HepG2 (cell line): Measurements from ENCODE around the gene TEKT5. TPM values are rescaled to one million over a fixed set of nuclear protein-coding genes. Genes with fewer than 3 reads are reported as not detected.
A peak's percentile ranks its signal among the peaks of the same experiment; 100 is the strongest.

Experiments
- ARID2 ChIP-seq: sonication (generic); formaldehyde crosslinking; IDR thresholded peaks from 2 replicates; pipeline ENCODE4 v1.8.1; 2022; ENCODE audit warnings: mild to moderate bottlenecking, missing genetic modification reagents, borderline replicate concordance
- BORCS8-MEF2B ChIP-seq: sonication (generic); formaldehyde crosslinking; IDR thresholded peaks from 2 replicates; pipeline ENCODE4 v1.8.0; 2022; ENCODE audit warnings: mild to moderate bottlenecking, missing genetic modification reagents
- CSRNP2 ChIP-seq: sonication (generic); formaldehyde crosslinking; conservative IDR thresholded peaks from 2 replicates; pipeline ENCODE4 v1.8.0; 2022; ENCODE audit warnings: low read depth, missing genetic modification reagents
- HMGXB4 ChIP-seq, 2 experiments: sonication (generic) in 1 of 2; formaldehyde crosslinking in 1 of 2; IDR thresholded peaks; 2 replicates each; pipeline versions ENCODE4 v1.4.0 to v1.6.1; 2018 to 2020; ENCODE audit warnings: missing genetic modification reagents in 2 of 2, borderline replicate concordance in 1 of 2, low read depth in 1 of 2, mild to moderate bottlenecking in 1 of 2, missing biosample characterization in 1 of 2
- IRF2 ChIP-seq: IDR thresholded peaks from 2 replicates; pipeline ENCODE4 v1.6.1; 2018; ENCODE audit warnings: missing genetic modification reagents, missing compliant biosample characterization
- MAZ ChIP-seq, 2 experiments: sonication (generic) in 1 of 2; formaldehyde crosslinking in 1 of 2; IDR thresholded peaks; 2 replicates each; pipeline versions ENCODE4 v1.5.0 to v1.6.1; 2012 to 2020; ENCODE audit warnings: low read depth in 2 of 2, mild to moderate bottlenecking in 2 of 2, borderline replicate concordance in 1 of 2, improper control_type of control experiment in 1 of 2, low read length in 1 of 2, missing genetic modification reagents in 1 of 2, moderate library complexity in 1 of 2
- MEF2D ChIP-seq: sonication (generic); formaldehyde crosslinking; IDR thresholded peaks from 2 replicates; pipeline ENCODE4 v1.5.1; 2020; ENCODE audit warnings: mild to moderate bottlenecking, missing genetic modification reagents
- NKX3-1 ChIP-seq: sonication (generic); formaldehyde crosslinking; IDR thresholded peaks from 2 replicates; pipeline ENCODE4 v1.5.0; 2020; ENCODE audit warnings: missing genetic modification reagents
- NR0B2 ChIP-seq: sonication (generic); formaldehyde crosslinking; IDR thresholded peaks from 2 replicates; pipeline ENCODE4 v1.4.0; 2020; ENCODE audit warnings: mild to moderate bottlenecking, missing genetic modification reagents
- PITX1 ChIP-seq: sonication (generic); formaldehyde crosslinking; IDR thresholded peaks from 2 replicates; pipeline ENCODE4 v1.5.1; 2020; ENCODE audit warnings: mild to moderate bottlenecking, missing genetic modification reagents
- SYNCRIP ChIP-seq: fragments of 200-400 bp; formaldehyde crosslinking; IDR thresholded peaks from 2 replicates; pipeline ENCODE4 v1.6.1; 2018; ENCODE audit warnings: mild to moderate bottlenecking, low read depth, low read length; ENCODE audit not compliant: insufficient read depth
- TEAD3 ChIP-seq: optimal IDR thresholded peaks from 2 replicates; pipeline ENCODE3; 2016; ENCODE audit warnings: borderline replicate concordance
- USF2 ChIP-seq, 2 experiments: sonication (generic) in 1 of 2; formaldehyde crosslinking in 1 of 2; IDR thresholded peaks; 2 replicates each; pipeline versions ENCODE4 v1.5.1 to v1.6.1; 2011 to 2020; ENCODE audit warnings: borderline replicate concordance in 1 of 2, low read depth in 1 of 2, low read length in 1 of 2, mild to moderate bottlenecking in 1 of 2, missing genetic modification reagents in 1 of 2, moderate library complexity in 1 of 2
- ZMYM3 ChIP-seq: sonication (generic); formaldehyde crosslinking; IDR thresholded peaks from 2 replicates; pipeline ENCODE4 v1.5.1; 2020; ENCODE audit warnings: mild to moderate bottlenecking, missing genetic modification reagents
- ZNF263 ChIP-seq: sonication (generic); formaldehyde crosslinking; IDR thresholded peaks from 2 replicates; pipeline ENCODE4 v1.4.0; 2020; ENCODE audit warnings: missing genetic modification reagents
- ZNF275 ChIP-seq: sonication (generic); formaldehyde crosslinking; IDR thresholded peaks from 2 replicates; pipeline ENCODE4 v1.8.0; 2022; ENCODE audit warnings: missing genetic modification reagents, mild to moderate bottlenecking, inconsistent platforms, borderline replicate concordance
- ZNF589 ChIP-seq: sonication (generic); formaldehyde crosslinking; conservative IDR thresholded peaks from 2 replicates; pipeline ENCODE4 v1.8.0; 2022; ENCODE audit warnings: mild to moderate bottlenecking, moderate library complexity, missing genetic modification reagents
- ZSCAN29 ChIP-seq: sonication (generic); formaldehyde crosslinking; conservative IDR thresholded peaks from 2 replicates; pipeline ENCODE4 v1.4.0; 2020; ENCODE audit warnings: mild to moderate bottlenecking, missing genetic modification reagents
- polyA plus RNA-seq, 8 experiments: library from polyadenylated mRNA; depleted of rRNA in 3 of 8; stranded (reverse) in 7 of 8; unstranded in 1 of 8; fragments of >200 nt; fragmentation: Illumina TruSeq in 4 of 8; extraction: Trizol in 4 of 8; gene quantifications; 2 replicates each; pipeline versions ENCODE4 v1.2.1 to v1.2.3, GENCODE V29; 2011 to 2016; ENCODE audit warnings: low read depth in 4 of 8, missing spikeins in 1 of 8, mixed read lengths in 1 of 8; ENCODE audit not compliant: insufficient read depth in 1 of 8
- total RNA-seq, 5 experiments: library from RNA; depleted of rRNA; stranded (reverse); fragments of >200 nt; fragmentation: Illumina TruSeq; extraction: Trizol; gene quantifications; 2 replicates each; pipeline ENCODE4 v1.2.3, GENCODE V29; 2016; ENCODE audit warnings: low read depth in 1 of 5

TEKT5 gene
- total and polyA plus RNA-seq, 2 of the 13 experiments (the other 11 are each of a cell fraction or from before 2014, with no cell fraction given) = 0.16 TPM; not detected in 1

GRCh38 chr16:10681310-10682308 lies 13.1 kb downstream of the TEKT5 start (continued):
- TF ChIP-seq NR0B2 = no peak
- peak; percentile 65 for TF ChIP-seq ZNF263 (CRISPR knock-in tag)
- TF ChIP-seq NKX3-1 (CRISPR knock-in tag) = 0 out of 2 replicates have a peak, but pooled peaks have one; percentile 32
- no peak for TF ChIP-seq MAZ (IDR thresholded peaks at IDR 0.05; ENCODE audit: borderline replicate concordance, low read depth, low read length)
- TF ChIP-seq MAZ (CRISPR knock-in tag; IDR thresholded peaks at IDR 0.05; ENCODE audit: low read depth) = 0 out of 2 replicates have a peak, but pooled peaks have one; percentile 37
- TF ChIP-seq USF2 (IDR thresholded peaks at IDR 0.05; ENCODE audit: low read depth, low read length) = no peak
- no peak for TF ChIP-seq USF2 (CRISPR knock-in tag; IDR thresholded peaks at IDR 0.05; ENCODE audit: borderline replicate concordance)
- 0 out of 2 replicates have a peak, but pooled peaks have one; percentile 30 for TF ChIP-seq CSRNP2 (CRISPR knock-in tag)
- no peak for TF ChIP-seq IRF2 (CRISPR knock-in tag)
- peak; percentile 73 for TF ChIP-seq BORCS8-MEF2B (CRISPR knock-in tag)
- TF ChIP-seq ZNF589 = peak; percentile 52; the same call in 1 of the 2 replicates
- TF ChIP-seq ZNF275 = no peak
- TF ChIP-seq ZMYM3 = peak; percentile 52; the same call in 1 of the 2 replicates
- 0 out of 2 replicates have a peak, but pooled peaks have one; percentile 26 for TF ChIP-seq PITX1 (CRISPR knock-in tag)
- TF ChIP-seq TEAD3 (CRISPR knock-in tag) = peak; percentile 35
- no peak for TF ChIP-seq HMGXB4 (CRISPR knock-in tag; IDR thresholded peaks at IDR 0.05; ENCODE audit: borderline replicate concordance in 1 of 2, low read depth in 1 of 2)
- TF ChIP-seq ZSCAN29 (CRISPR knock-in tag) = no peak
- 0 out of 2 replicates have a peak, but pooled peaks have one; percentile 18 for TF ChIP-seq MEF2D (CRISPR knock-in tag)
- no peak for TF ChIP-seq SYNCRIP
- TF ChIP-seq ARID2 (CRISPR knock-in tag) = 0 out of 2 replicates have a peak, but pooled peaks have one; percentile 40
